C4-2B (cell line): ENCODE results near the gene FANK1.

ENCODE experiments used
- H3K27ac ChIP-seq: fragments of 450-650 bp; 2 replicates; pipeline ENCODE4 v1.5.1; 2017
- ZFX ChIP-seq: fragments of 450-650 bp; IDR thresholded peaks from 2 replicates; pipeline ENCODE4 v1.6.1; 2017
- TF ChIP-seq, protein P1 (sequence below): fragments of 450-650 bp; conservative IDR thresholded peaks from 2 replicates; pipeline ENCODE4 v1.5.1; 2017; ENCODE audit warnings: mild to moderate bottlenecking

Gene FANK1

DNA sequence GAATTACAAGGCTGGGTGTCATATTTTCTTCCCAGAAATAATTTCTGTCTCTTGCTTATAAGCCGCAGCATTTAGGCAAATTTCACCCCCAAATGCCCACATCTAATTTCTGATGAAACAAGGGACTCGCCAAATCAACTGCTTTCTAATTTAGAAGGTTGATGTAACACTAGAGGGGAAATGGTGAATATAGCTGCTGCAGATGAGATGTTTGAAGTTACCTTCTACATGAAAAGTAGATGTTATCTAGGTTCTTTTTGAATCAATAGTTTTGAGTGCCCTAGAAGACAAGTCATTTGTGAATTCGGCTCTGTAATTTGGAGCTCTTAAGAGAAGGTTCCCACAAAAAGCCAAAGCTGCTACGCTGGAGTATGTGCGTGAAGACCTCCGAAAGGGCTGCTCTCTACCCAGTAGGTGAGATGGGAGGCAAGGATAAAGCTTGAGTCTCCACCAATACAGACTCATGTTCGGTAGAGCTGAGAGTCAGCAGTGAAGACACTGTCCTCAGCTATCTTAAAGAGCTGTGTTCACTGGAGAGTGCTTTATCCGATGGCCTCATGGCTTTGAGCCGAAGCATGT, 99.5 kb downstream of the FANK1 start:
- TF ChIP-seq, protein P1, sequence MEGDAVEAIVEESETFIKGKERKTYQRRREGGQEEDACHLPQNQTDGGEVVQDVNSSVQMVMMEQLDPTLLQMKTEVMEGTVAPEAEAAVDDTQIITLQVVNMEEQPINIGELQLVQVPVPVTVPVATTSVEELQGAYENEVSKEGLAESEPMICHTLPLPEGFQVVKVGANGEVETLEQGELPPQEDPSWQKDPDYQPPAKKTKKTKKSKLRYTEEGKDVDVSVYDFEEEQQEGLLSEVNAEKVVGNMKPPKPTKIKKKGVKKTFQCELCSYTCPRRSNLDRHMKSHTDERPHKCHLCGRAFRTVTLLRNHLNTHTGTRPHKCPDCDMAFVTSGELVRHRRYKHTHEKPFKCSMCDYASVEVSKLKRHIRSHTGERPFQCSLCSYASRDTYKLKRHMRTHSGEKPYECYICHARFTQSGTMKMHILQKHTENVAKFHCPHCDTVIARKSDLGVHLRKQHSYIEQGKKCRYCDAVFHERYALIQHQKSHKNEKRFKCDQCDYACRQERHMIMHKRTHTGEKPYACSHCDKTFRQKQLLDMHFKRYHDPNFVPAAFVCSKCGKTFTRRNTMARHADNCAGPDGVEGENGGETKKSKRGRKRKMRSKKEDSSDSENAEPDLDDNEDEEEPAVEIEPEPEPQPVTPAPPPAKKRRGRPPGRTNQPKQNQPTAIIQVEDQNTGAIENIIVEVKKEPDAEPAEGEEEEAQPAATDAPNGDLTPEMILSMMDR: no peak
- TF ChIP-seq ZFX: no peak
- H3K27ac ChIP-seq: no peak overlapping the region

- no peak overlapping the region for H3K27ac ChIP-seq
- no peak for TF ChIP-seq ZFX
- TF ChIP-seq, protein P1: no peak
Measured at GRCh38 chr10:125997586-125997985, 101.2 kb downstream of the FANK1 start.

GRCh38 chr10:125999694-126000093, 103.3 kb downstream of the FANK1 start:
- TF ChIP-seq, protein P1: no peak
- no peak for TF ChIP-seq ZFX

GRCh38 chr10:126001576-126001975, 105.2 kb downstream of the FANK1 start:
- TF ChIP-seq, protein P1: no peak
- no peak for TF ChIP-seq ZFX
- H3K27ac ChIP-seq: no peak overlapping the region

More at GRCh38 chr10:125999694-126000093, 103.3 kb downstream of the FANK1 start:
- H3K27ac ChIP-seq: no peak overlapping the region

GRCh38 chr10:126004752-126005151, 108.4 kb downstream of the FANK1 start:
- H3K27ac ChIP-seq: no peak overlapping the region
- TF ChIP-seq, protein P1: no peak
- TF ChIP-seq ZFX: no peak

DNA sequence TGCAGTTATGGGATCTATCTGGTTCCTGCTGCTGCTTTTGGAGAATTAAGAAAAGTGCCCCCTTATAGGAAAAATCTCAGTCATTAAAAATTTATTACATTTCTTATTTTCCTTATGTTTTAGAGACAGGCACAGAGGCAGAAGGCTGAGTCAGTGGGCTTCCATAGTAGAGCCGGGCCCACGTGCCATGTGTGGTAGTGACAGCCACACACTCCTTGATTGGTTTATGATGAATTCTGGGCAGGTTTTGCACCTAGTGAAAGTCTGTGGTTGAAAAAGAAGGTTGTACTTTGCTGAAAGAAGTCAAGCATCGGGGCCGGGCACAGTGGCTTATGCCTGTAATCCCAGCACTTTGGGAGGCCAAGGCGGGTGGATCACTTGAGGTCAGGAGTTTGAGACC, 109.9 kb downstream of the FANK1 start:
- H3K27ac ChIP-seq: no peak overlapping the region
- TF ChIP-seq, protein P1: no peak
- TF ChIP-seq ZFX: no peak

DNA sequence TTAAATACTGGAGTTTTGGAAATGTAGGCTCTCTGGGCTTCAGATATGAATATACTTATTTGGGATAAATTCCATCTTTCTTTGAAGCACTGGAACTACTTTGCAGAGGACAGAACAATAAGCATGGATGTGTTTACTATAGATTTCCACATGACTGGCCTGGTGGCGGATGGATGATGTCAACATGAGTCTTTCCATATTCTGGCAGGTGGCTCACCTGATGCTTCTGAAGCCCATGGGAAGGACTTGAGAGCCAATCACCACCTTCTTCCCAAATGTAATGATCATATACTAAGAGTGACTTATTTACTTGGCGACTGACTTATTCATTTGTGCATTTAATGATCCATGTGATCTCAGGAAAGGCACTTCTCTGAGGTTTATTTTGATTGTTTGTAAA, 110.5 kb downstream of the FANK1 start:
- no peak for TF ChIP-seq ZFX
- TF ChIP-seq, protein P1: no peak
- no peak overlapping the region for H3K27ac ChIP-seq
